Activated T-cell treated with anti-CD3 and anti-CD28 coated beads, Interleukin-2, amount 50 U/mL, for 48 hours (primary cell): ENCODE measurements around the gene CLIC3.
A peak's percentile ranks its signal among the peaks of the same experiment; 100 is the strongest.

Source experiments
- DNase-seq, 2 experiments: peaks; one replicate each; pipeline ENCODE4 v3.0.0-alpha.2; 2020

Gene CLIC3

GRCh38 chr9:137016436-137016835 lies 20.1 kb upstream of the CLIC3 start:
- DNase-seq = no peak

- no peak for DNase-seq
These were observed 19.6 kb upstream of the CLIC3 start for GRCh38 chr9:137015976-137016375.

GRCh38 chr9:137015540-137015930 lies 19.2 kb upstream of the CLIC3 start:
- no peak for DNase-seq

- DNase-seq = no peak
These were observed 18.6 kb upstream of the CLIC3 start for GRCh38 chr9:137014776-137015539.

GRCh38 chr9:137014166-137014565 lies 17.8 kb upstream of the CLIC3 start:
- no peak for DNase-seq

- no peak for DNase-seq
These were observed 17.2 kb upstream of the CLIC3 start for GRCh38 chr9:137013571-137013940.

GRCh38 chr9:137012694-137013570 lies 16.6 kb upstream of the CLIC3 start:
- no peak for DNase-seq

- no peak for DNase-seq
These were observed 15.7 kb upstream of the CLIC3 start for GRCh38 chr9:137011907-137012675.

- DNase-seq = no peak
These were observed 14.8 kb upstream of the CLIC3 start for GRCh38 chr9:137011156-137011555.

- DNase-seq = no peak
These were observed 13.8 kb upstream of the CLIC3 start for GRCh38 chr9:137009938-137010732.

GRCh38 chr9:137009217-137009616 lies 12.8 kb upstream of the CLIC3 start:
- DNase-seq = no peak

- no peak for DNase-seq
These were observed 11.9 kb upstream of the CLIC3 start for GRCh38 chr9:137008312-137008711.

GRCh38 chr9:137007816-137008270 lies 11.5 kb upstream of the CLIC3 start:
- no peak for DNase-seq

GRCh38 chr9:137007108-137007815 lies 10.9 kb upstream of the CLIC3 start:
- DNase-seq = no peak

- peak in 1 of 2 experiments; percentile 55 for DNase-seq
These were observed 10.0 kb upstream of the CLIC3 start for GRCh38 chr9:137006116-137007003.

GRCh38 chr9:137004285-137004684 lies 7.9 kb upstream of the CLIC3 start:
- DNase-seq = peak in 1 of 2 experiments; percentile 44

- no peak for DNase-seq
These were observed 6.3 kb upstream of the CLIC3 start for GRCh38 chr9:137002646-137003041.

GRCh38 chr9:137001857-137002645 lies 5.7 kb upstream of the CLIC3 start:
- DNase-seq = no peak

- DNase-seq = peak; percentile 67 to 69
These were observed 4.0 kb upstream of the CLIC3 start for GRCh38 chr9:137000177-137000930.
